WTC11 (cell line): ENCODE measurements around the gene LCE2B. TPM values are rescaled to one million over a fixed set of nuclear protein-coding genes. Genes with fewer than 3 reads are reported as not detected.

Source experiments
- ATF1 ChIP-seq: sonication (generic); formaldehyde crosslinking; IDR thresholded peaks from 2 replicates; pipeline ENCODE4 v1.8.1; 2023; ENCODE audit warnings: mild to moderate bottlenecking, moderate library complexity, missing genetic modification reagents
- ATF6 ChIP-seq: sonication (generic); formaldehyde crosslinking; IDR thresholded peaks from 2 replicates; pipeline ENCODE4 v1.8.1; 2023; ENCODE audit warnings: mild to moderate bottlenecking, missing genetic modification reagents
- CREB1 ChIP-seq: sonication (generic); formaldehyde crosslinking; IDR thresholded peaks from 2 replicates; pipeline ENCODE4 v1.8.0; 2023; ENCODE audit warnings: mild to moderate bottlenecking, missing genetic modification reagents
- GABPB1 ChIP-seq: sonication (generic); formaldehyde crosslinking; IDR thresholded peaks from 2 replicates; pipeline ENCODE4 v1.8.1; 2023; ENCODE audit warnings: mild to moderate bottlenecking, missing genetic modification reagents
- HMGA2 ChIP-seq: fragments of 250-450 bp; sonication (Bioruptor Pico); IDR thresholded peaks from 2 replicates; pipeline ENCODE4 v1.4.0; 2021; ENCODE audit warnings: mild to moderate bottlenecking, moderate library complexity
- JAZF1 ChIP-seq: fragments of 250-450 bp; sonication (Bioruptor Pico); IDR thresholded peaks from 2 replicates; pipeline ENCODE4 v1.9.0; 2021; ENCODE audit warnings: moderate library complexity, mild to moderate bottlenecking, inconsistent platforms
- PRRX2 ChIP-seq: fragments of 250-450 bp; sonication (Bioruptor Pico); IDR thresholded peaks from 2 replicates; pipeline ENCODE4 v1.8.0; 2021; ENCODE audit warnings: mild to moderate bottlenecking
- RORB ChIP-seq: fragments of 250-450 bp; sonication (Bioruptor Pico); IDR thresholded peaks from 2 replicates; pipeline ENCODE4 v1.9.0; 2021; ENCODE audit warnings: mild to moderate bottlenecking
- SMAD3 ChIP-seq: sonication (generic); formaldehyde crosslinking; IDR thresholded peaks from 2 replicates; pipeline ENCODE4 v1.8.0; 2022; ENCODE audit warnings: missing genetic modification reagents, mild to moderate bottlenecking, borderline replicate concordance
- ZNF138 ChIP-seq: sonication (generic); formaldehyde crosslinking; conservative IDR thresholded peaks from 2 replicates; pipeline ENCODE4 v1.8.1; 2022; ENCODE audit warnings: mild to moderate bottlenecking, moderate library complexity, missing genetic modification reagents
- ZNF219 ChIP-seq: sonication (generic); formaldehyde crosslinking; IDR thresholded peaks from 2 replicates; pipeline ENCODE4 v1.8.0; 2023; ENCODE audit warnings: missing genetic modification reagents, mild to moderate bottlenecking, borderline replicate concordance
- ZNF425 ChIP-seq: fragments of 250-450 bp; sonication (Bioruptor Pico); conservative IDR thresholded peaks from 2 replicates; pipeline ENCODE4 v1.9.0; 2021; ENCODE audit warnings: mild to moderate bottlenecking
- ZNF512 ChIP-seq: sonication (generic); formaldehyde crosslinking; IDR thresholded peaks from 2 replicates; pipeline ENCODE4 v1.8.1; 2022; ENCODE audit warnings: missing genetic modification reagents, borderline replicate concordance
- ZNF671 ChIP-seq: fragments of 250-450 bp; sonication (Bioruptor Pico); IDR thresholded peaks from 2 replicates; pipeline ENCODE4 v1.8.0; 2021; ENCODE audit warnings: mild to moderate bottlenecking
- total RNA-seq: library from RNA; stranded (reverse); gene quantifications from 3 replicates; pipeline ENCODE4 v1.2.3, GENCODE V29; 2021

LCE2B gene
- total RNA-seq, 1 experiment from 2014 or later = not detected

- TF ChIP-seq ZNF512 (CRISPR knock-in tag) (no peak), ZNF425 (CRISPR knock-in tag) (no peak), RORB (no peak), CREB1 (CRISPR knock-in tag) (no peak), PRRX2 (CRISPR knock-in tag) (no peak), JAZF1 (CRISPR knock-in tag) (no peak), ZNF671 (CRISPR knock-in tag) (no peak), ZNF138 (CRISPR knock-in tag) (no peak), ATF1 (no peak), ZNF219 (no peak), ATF6 (no peak), GABPB1 (no peak), HMGA2 (no peak), SMAD3 (no peak)
Measured at GRCh38 chr1:152735648-152736047, 49.7 kb downstream of the LCE2B start (continued).

Other genes with a start within 250 kb of the LCE2B start
- not detected in 3 replicates for gene LCE5A, start 175.3 kb upstream of the LCE2B start, total RNA-seq
- gene CRCT1, start 171.6 kb upstream of the LCE2B start, total RNA-seq = not detected in 3 replicates
- not detected in 3 replicates for gene LCE3E, start 119.3 kb upstream of the LCE2B start, total RNA-seq
- not detected in 3 replicates for gene LCE3D, start 105.6 kb upstream of the LCE2B start, total RNA-seq
- not detected in 3 replicates for gene LCE3C, start 85.9 kb upstream of the LCE2B start, total RNA-seq
- not detected in 3 replicates for gene LCE3B, start 72.3 kb upstream of the LCE2B start, total RNA-seq
- gene LCE3A, start 63.0 kb upstream of the LCE2B start, total RNA-seq = not detected in 3 replicates
- gene LCE2D, start 22.7 kb upstream of the LCE2B start, total RNA-seq = not detected in 3 replicates
- not detected in 3 replicates for gene LCE2C, start 10.8 kb upstream of the LCE2B start, total RNA-seq
- not detected in 3 replicates for gene LCE2A, start 12.2 kb downstream of the LCE2B start, total RNA-seq
- gene LCE4A, start 22.0 kb downstream of the LCE2B start, total RNA-seq = not detected in 3 replicates
- not detected in 3 replicates for gene KPRP, start 71.9 kb downstream of the LCE2B start, total RNA-seq
- not detected in 3 replicates for gene LCE1F, start 89.0 kb downstream of the LCE2B start, total RNA-seq
- not detected in 3 replicates for gene LCE1E, start 100.1 kb downstream of the LCE2B start, total RNA-seq
- not detected in 3 replicates for gene LCE1D, start 110.6 kb downstream of the LCE2B start, total RNA-seq
- not detected in 3 replicates for gene LCE1C, start 120.5 kb downstream of the LCE2B start, total RNA-seq
- gene LCE1B, start 125.8 kb downstream of the LCE2B start, total RNA-seq = not detected in 3 replicates
- gene LCE1A, start 141.3 kb downstream of the LCE2B start, total RNA-seq = not detected in 3 replicates
- not detected in 3 replicates for gene LCE6A, start 156.7 kb downstream of the LCE2B start, total RNA-seq
- not detected in 3 replicates for gene LCE7A, start 173.9 kb downstream of the LCE2B start, total RNA-seq
- not detected in 3 replicates for gene SMCP, start 192.2 kb downstream of the LCE2B start, total RNA-seq
- gene IVL, start 222.4 kb downstream of the LCE2B start, total RNA-seq = not detected in 3 replicates